HCT116 (cell line): ENCODE measurements around the gene PPP2R2D. TPM values are rescaled to one million over a fixed set of nuclear protein-coding genes. Genes with fewer than 3 reads are reported as not detected.

ENCODE experiments used
- ATAC-seq: fragments of 200-7000 bp; cut with Tn5 transposase; 2 replicates; pipeline ENCODE4 v1.9.1; 2020; ENCODE audit warnings: mild to moderate bottlenecking, moderate library complexity
- BruUV-seq: library from RNA; stranded (reverse); fragments of 400-500 nt; replicated peaks from 2 replicates; lab custom pipeline; 2021; lab: Mats Ljungman, UMichigan
- CTCF ChIA-PET: fragments of 300-600 bp; sonication (Branson Sonifier 250); formaldehyde crosslinking; loops from one replicate; lab custom pipeline; 2021; ENCODE audit warnings: antibody characterized with exemption; lab: Charles Lee
- POLR2A ChIA-PET: fragments of 300-600, 350-600 bp; sonication (Branson Sonifier 250); formaldehyde crosslinking; loops from one replicate; lab custom pipeline; 2021; ENCODE audit warnings: antibody characterized with exemption; lab: Charles Lee
- RAD21 ChIA-PET, 2 experiments: fragments of 300-600 bp; sonication (Branson Sonifier 250); formaldehyde crosslinking; loops; one replicate each; lab custom pipeline; 2023; ENCODE audit warnings: low total read pairs in 2 of 2; ENCODE audit not compliant: uncharacterized antibody in 2 of 2, unreplicated experiment in 2 of 2, low non-redundant PET in 1 of 2; lab: Charles Lee
- DNase-seq: peaks from one replicate; pipeline ENCODE4 v3.0.0-alpha.2; 2010; ENCODE audit warnings: low read depth, low spot score
- H2AFZ ChIP-seq: fragments of 200-600 bp; shearing (Covaris generic), sonication (generic); 2 replicates; pipeline ENCODE4 v1.6.1; 2017; ENCODE audit warnings: low read depth, mixed run types, mixed read lengths, antibody characterized with exemption, low read length; ENCODE audit not compliant: poor library complexity, severe bottlenecking
- H3K27ac ChIP-seq: 2 replicates; pipeline ENCODE4 v1.5.1; 2012; ENCODE audit warnings: low read depth, low read length
- H3K27me3 ChIP-seq: fragments of 200-600 bp; sonication (generic); 2 replicates; pipeline ENCODE4 v1.6.1; 2016; ENCODE audit warnings: mixed run types, low read length, mixed read lengths; ENCODE audit not compliant: insufficient read depth
- H3K36me3 ChIP-seq, 2 experiments: fragments of 200-500 bp in 1 of 2; fragments of 200-600 bp in 1 of 2; sonication (Bioruptor generic) in 1 of 2; sonication (generic) in 1 of 2; 2 replicates each; pipeline versions ENCODE4 v1.5.1 to v1.6.1; 2014 to 2016; ENCODE audit warnings: low read length in 2 of 2, inconsistent platforms in 1 of 2, mixed read lengths in 1 of 2, mixed run types in 1 of 2; ENCODE audit not compliant: insufficient read depth in 2 of 2, control insufficient read depth in 1 of 2
- H3K4me1 ChIP-seq, 2 experiments: fragments of 200-600 bp in 1 of 2; sonication (generic) in 1 of 2; 2 replicates each; pipeline versions ENCODE4 v1.5.1 to v1.6.1; 2012 to 2017; ENCODE audit warnings: low read length in 2 of 2, inconsistent platforms in 1 of 2, mild to moderate bottlenecking in 1 of 2, mixed read lengths in 1 of 2, mixed run types in 1 of 2, moderate library complexity in 1 of 2; ENCODE audit not compliant: insufficient read depth in 2 of 2, control insufficient read depth in 1 of 2
- H3K4me2 ChIP-seq: fragments of 200-600 bp; sonication (generic); 2 replicates; pipeline ENCODE4 v1.6.1; 2017; ENCODE audit warnings: mixed run types, low read length, mixed read lengths
- H3K4me3 ChIP-seq, 2 experiments: fragments of 200-600 bp in 1 of 2; sonication (generic) in 1 of 2; replicated peaks in 1 of 2; 2 replicates each; pipeline ENCODE4 v1.5.1; 2011 to 2016; ENCODE audit warnings: low read length in 2 of 2, control low read depth in 1 of 2, low read depth in 1 of 2, mild to moderate bottlenecking in 1 of 2, mixed read lengths in 1 of 2, mixed run types in 1 of 2
- H3K79me2 ChIP-seq: fragments of 200-600 bp; sonication (generic); 2 replicates; pipeline ENCODE4 v1.6.1; 2017; ENCODE audit warnings: mild to moderate bottlenecking, mixed run types, low read length, moderate library complexity, mixed read lengths; ENCODE audit not compliant: insufficient read depth
- H3K9ac ChIP-seq: fragments of 200-600 bp; sonication (generic); 2 replicates; pipeline ENCODE4 v1.6.1; 2016; ENCODE audit warnings: low read length, mixed read lengths
- H3K9me2 ChIP-seq: fragments of 200-600 bp; sonication (generic), shearing (Covaris generic); 2 replicates; pipeline ENCODE4 v1.6.1; 2017; ENCODE audit warnings: mixed run types, mild to moderate bottlenecking, moderate library complexity; ENCODE audit not compliant: insufficient read depth
- H3K9me3 ChIP-seq, 2 experiments: fragments of 200-500 bp in 1 of 2; fragments of 200-600 bp in 1 of 2; sonication (Bioruptor generic) in 1 of 2; sonication (generic) in 1 of 2; 2 replicates each; pipeline ENCODE4 v1.6.1; 2014 to 2017; ENCODE audit warnings: low read length in 2 of 2, mixed read lengths in 2 of 2, inconsistent platforms in 1 of 2, low read depth in 1 of 2, mild to moderate bottlenecking in 1 of 2, mixed run types in 1 of 2, moderate library complexity in 1 of 2; ENCODE audit not compliant: control insufficient read depth in 1 of 2, insufficient read depth in 1 of 2
- H4K20me1 ChIP-seq: fragments of 200-600 bp; sonication (generic), shearing (Covaris generic); 2 replicates; pipeline ENCODE4 v1.6.1; 2017; ENCODE audit warnings: mixed run types, mild to moderate bottlenecking, moderate library complexity; ENCODE audit not compliant: insufficient read depth
- CBX3 ChIP-seq: IDR thresholded peaks from 2 replicates; pipeline ENCODE4 v1.6.1; 2012; ENCODE audit warnings: low read depth
- CEBPB ChIP-seq: IDR thresholded peaks from 2 replicates; pipeline ENCODE4 v1.6.1; 2012; ENCODE audit warnings: low read depth
- EZH2 ChIP-seq: fragments of 200-600 bp; sonication (generic); IDR thresholded peaks from 2 replicates; pipeline ENCODE4 v1.6.1; 2017; ENCODE audit warnings: antibody characterized with exemption, mixed run types
- FOSL1 ChIP-seq: IDR thresholded peaks from 2 replicates; pipeline ENCODE4 v1.6.1; 2012; ENCODE audit warnings: low read depth
- MAX ChIP-seq: IDR thresholded peaks from 2 replicates; pipeline ENCODE4 v1.6.1; 2012
- POLR2A ChIP-seq: IDR thresholded peaks from 2 replicates; pipeline ENCODE4 v1.7.0; 2011; ENCODE audit warnings: borderline replicate concordance; ENCODE audit not compliant: insufficient read depth, insufficient read length; ENCODE audit errors: extremely low read depth
- SP1 ChIP-seq: IDR thresholded peaks from 2 replicates; pipeline ENCODE4 v1.6.1; 2012; ENCODE audit warnings: low read depth
- SRF ChIP-seq: IDR thresholded peaks from 2 replicates; pipeline ENCODE4 v1.6.1; 2012; ENCODE audit warnings: low read depth
- ZBTB33 ChIP-seq: IDR thresholded peaks from 2 replicates; pipeline ENCODE4 v1.6.1; 2011; ENCODE audit warnings: mild to moderate bottlenecking, low read length, moderate library complexity; ENCODE audit not compliant: insufficient replicate concordance; ENCODE audit errors: extremely low read depth
- ZNF274 ChIP-seq: fragments of 200-500 bp; sonication (Bioruptor generic); IDR thresholded peaks from 2 replicates; pipeline ENCODE4 v1.6.1; 2014; ENCODE audit warnings: mild to moderate bottlenecking, low read depth, low read length, inconsistent platforms
- intact Hi-C: fragments of 100-400 bp; cut with micrococcal nuclease; formaldehyde crosslinking; loops from 2 replicates; pipeline ENCODE4 v1.10.0; 2022
- total RNA-seq: library from RNA; stranded (reverse); gene quantifications from one replicate; pipeline ENCODE4 v1.2.1, GENCODE V29; 2021; ENCODE audit not compliant: unreplicated experiment

Gene PPP2R2D
- total RNA-seq, 1 experiment from 2014 or later = 18.1 TPM

GRCh38 chr10:131892806-131893675 is 7.8 kb upstream of the PPP2R2D start:
- Histone ChIP-seq H3K4me2 (no peak overlapping the region), H3K9ac (no peak overlapping the region), H3K27me3 (no peaks in the 10 kb centered on the region), H3K9me3 (no peaks in the 10 kb centered on the region), H3K27ac (no peak overlapping the region), H3K4me1 (peaks cover 14 to 34% of the 10 kb centered on the region in 2 experiments), H4K20me1 (no peaks in the 10 kb centered on the region), H2AFZ (no peak overlapping the region), H3K4me3 (no peak overlapping the region), H3K36me3 (no peaks in the 10 kb centered on the region), H3K79me2 (no peaks in the 10 kb centered on the region), H3K9me2 (no peaks in the 10 kb centered on the region)
- ATAC-seq (no peak), DNase-seq (no peak)
- ChIA-PET POLR2A (no interaction called here), CTCF (no interaction called here), RAD21 (no interaction called here)
- intact Hi-C loops = no loop called here
- BruUV-seq = no TSS peak
- TF ChIP-seq ZNF274 = no peak
- no peak for TF ChIP-seq ZBTB33
- no peak for TF ChIP-seq FOSL1
- TF ChIP-seq SP1 = no peak
- TF ChIP-seq SRF = no peak
- TF ChIP-seq EZH2 = no peak
- TF ChIP-seq MAX = no peak
- TF ChIP-seq POLR2A = no peak
- TF ChIP-seq CBX3 = no peak
- no peak for TF ChIP-seq CEBPB
